Right lobe of liver (tissue), 6 donors: ENCODE data around the gene RPUSD1. TPM values are rescaled to one million over a fixed set of nuclear protein-coding genes. Genes with fewer than 3 reads are reported as not detected.
"Not testable (repeated sequence)": the region's sequence is repeated elsewhere in the genome, so short reads cannot be mapped to it uniquely, and the experiment has no call there.

Source experiments
- ATAC-seq, 4 donors: fragments of 200-7000 bp; cut with Tn5 transposase; one replicate each; pipeline ENCODE4 v1.9.1; 2020; ENCODE audit warnings: mild to moderate bottlenecking in 4 of 4, moderate library complexity in 4 of 4
- DNase-seq, 3 donors: peaks; one replicate each; pipeline ENCODE4 v3.0.0-alpha.2; 2020
- H3K27ac ChIP-seq, 3 donors: fragments of 200-600 bp; one replicate each; pipeline ENCODE4 v1.8.0; 2022
- H3K27me3 ChIP-seq, 2 donors: fragments of 200-600 bp; one replicate each; pipeline ENCODE4 v1.8.0; 2022
- H3K36me3 ChIP-seq, 4 donors: fragments of 200-600 bp; sonication (generic) in 1 of 4; one replicate each; pipeline versions ENCODE4 v1.5.1 to v1.8.0; 2017 to 2022; ENCODE audit warnings: control low read depth in 1 of 4
- H3K4me1 ChIP-seq, 4 donors: fragments of 200-600 bp; sonication (generic) in 1 of 4; one replicate each; pipeline versions ENCODE4 v1.5.1 to v1.8.0; 2017 to 2022; ENCODE audit warnings: control low read depth in 1 of 4
- H3K4me3 ChIP-seq, 3 donors: fragments of 200-600 bp; one replicate each; pipeline ENCODE4 v1.8.0; 2022
- H3K9me3 ChIP-seq, 4 donors: fragments of 200-600 bp; sonication (generic) in 1 of 4; one replicate each; pipeline versions ENCODE4 v1.5.1 to v1.8.0; 2017 to 2022; ENCODE audit warnings: control low read depth in 1 of 4
- POLR2A ChIP-seq: fragments of 450-650 bp; IDR thresholded peaks from one replicate; pipeline ENCODE4 v1.6.1; 2017; ENCODE audit warnings: antibody characterized with exemption, mild to moderate bottlenecking
- WGBS: methylation state at CpG from one replicate; pipeline ENCODE4 v1.1.6; 2018; ENCODE audit warnings: low coverage, low lambda C conversion rate; ENCODE audit not compliant: insufficient coverage; ENCODE audit errors: missing lambda C conversion rate; 5-methylcytosine and 5-hydroxymethylcytosine counted together
- intact Hi-C, 2 donors: fragments of 100-400 bp; cut with DNase I; formaldehyde crosslinking; loops; one replicate each; pipeline versions ENCODE4 v1.11.2 to v1.14.1; 2022
- total RNA-seq, 6 experiments: library from RNA; depleted of rRNA in 2 of 6; stranded (reverse); fragments of >200 nt in 2 of 6; fragmentation: NEBNext Ultra II Directional in 3 of 6; extraction: Animal tissue kit (Norgen Biotek cat#: 25700) in 3 of 6; gene quantifications; one replicate each; pipeline versions ENCODE4 v1.1.0 to v1.2.4, GENCODE V29; 2016 to 2023
- TF ChIP-seq, protein P1 (sequence below), 4 donors: fragments of 200-600 bp in 3 of 4; fragments of 450-650 bp in 1 of 4; IDR thresholded peaks; one replicate each; pipeline versions ENCODE4 v1.5.1 to v1.8.0; 2016 to 2022; ENCODE audit warnings: antibody characterized with exemption in 4 of 4, mild to moderate bottlenecking in 2 of 4
- donor health status: DM: no; HTN: yes; CAD: no.
- donor health status: DM: no; HTN: no; CAD: no.
- donor health status: DM: no; HTN: no; CAD: no.
- donor health status: DM: no; HTN: yes; CAD: no.
- donor health status: DM: no; HTN: yes; CAD: no.

Gene RPUSD1
- total RNA-seq, 6 experiments from 2014 or later, result 5.1 to 16.2 (median 6.6) TPM

GRCh38 chr16:820748-821147, 32.6 kb upstream of the RPUSD1 start:
- Histone ChIP-seq H3K27ac (no peak overlapping the region), H3K4me1 (no peaks in the 10 kb centered on the region), H3K9me3 (no peaks in the 10 kb centered on the region), H3K36me3 (no peaks in the 10 kb centered on the region), H3K4me3 (no peak overlapping the region), H3K27me3 (no peaks in the 10 kb centered on the region)
- intact Hi-C loops, result loop anchor here in 1 of 2 donors (10.0 kb wide), 1 partner anchor 214 kb away; no protein-coding TSS in a partner anchor
- no peak for ATAC-seq
- TF ChIP-seq POLR2A, result no peak
- TF ChIP-seq, protein P1, sequence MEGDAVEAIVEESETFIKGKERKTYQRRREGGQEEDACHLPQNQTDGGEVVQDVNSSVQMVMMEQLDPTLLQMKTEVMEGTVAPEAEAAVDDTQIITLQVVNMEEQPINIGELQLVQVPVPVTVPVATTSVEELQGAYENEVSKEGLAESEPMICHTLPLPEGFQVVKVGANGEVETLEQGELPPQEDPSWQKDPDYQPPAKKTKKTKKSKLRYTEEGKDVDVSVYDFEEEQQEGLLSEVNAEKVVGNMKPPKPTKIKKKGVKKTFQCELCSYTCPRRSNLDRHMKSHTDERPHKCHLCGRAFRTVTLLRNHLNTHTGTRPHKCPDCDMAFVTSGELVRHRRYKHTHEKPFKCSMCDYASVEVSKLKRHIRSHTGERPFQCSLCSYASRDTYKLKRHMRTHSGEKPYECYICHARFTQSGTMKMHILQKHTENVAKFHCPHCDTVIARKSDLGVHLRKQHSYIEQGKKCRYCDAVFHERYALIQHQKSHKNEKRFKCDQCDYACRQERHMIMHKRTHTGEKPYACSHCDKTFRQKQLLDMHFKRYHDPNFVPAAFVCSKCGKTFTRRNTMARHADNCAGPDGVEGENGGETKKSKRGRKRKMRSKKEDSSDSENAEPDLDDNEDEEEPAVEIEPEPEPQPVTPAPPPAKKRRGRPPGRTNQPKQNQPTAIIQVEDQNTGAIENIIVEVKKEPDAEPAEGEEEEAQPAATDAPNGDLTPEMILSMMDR (IDR thresholded peaks at IDR 0.05), result no peak
- no peak for DNase-seq
- WGBS, result 65% methylated on average over 10 of the region's 12 CpGs

- not testable (repeated sequence) for H3K4me1 ChIP-seq, H3K36me3 ChIP-seq, H3K4me3 ChIP-seq, DNase-seq, H3K27ac ChIP-seq, H3K9me3 ChIP-seq, ATAC-seq, H3K27me3 ChIP-seq
- whole genome bisulfite sequencing, result 61% methylated on average over 6 of the region's 10 CpGs
- intact Hi-C loops, result loop anchor here in 1 of 2 donors (10.0 kb wide), 1 partner anchor 215 kb away; no protein-coding TSS in a partner anchor
These were observed 31.8 kb upstream of the RPUSD1 start for GRCh38 chr16:820044-820408.

DNA sequence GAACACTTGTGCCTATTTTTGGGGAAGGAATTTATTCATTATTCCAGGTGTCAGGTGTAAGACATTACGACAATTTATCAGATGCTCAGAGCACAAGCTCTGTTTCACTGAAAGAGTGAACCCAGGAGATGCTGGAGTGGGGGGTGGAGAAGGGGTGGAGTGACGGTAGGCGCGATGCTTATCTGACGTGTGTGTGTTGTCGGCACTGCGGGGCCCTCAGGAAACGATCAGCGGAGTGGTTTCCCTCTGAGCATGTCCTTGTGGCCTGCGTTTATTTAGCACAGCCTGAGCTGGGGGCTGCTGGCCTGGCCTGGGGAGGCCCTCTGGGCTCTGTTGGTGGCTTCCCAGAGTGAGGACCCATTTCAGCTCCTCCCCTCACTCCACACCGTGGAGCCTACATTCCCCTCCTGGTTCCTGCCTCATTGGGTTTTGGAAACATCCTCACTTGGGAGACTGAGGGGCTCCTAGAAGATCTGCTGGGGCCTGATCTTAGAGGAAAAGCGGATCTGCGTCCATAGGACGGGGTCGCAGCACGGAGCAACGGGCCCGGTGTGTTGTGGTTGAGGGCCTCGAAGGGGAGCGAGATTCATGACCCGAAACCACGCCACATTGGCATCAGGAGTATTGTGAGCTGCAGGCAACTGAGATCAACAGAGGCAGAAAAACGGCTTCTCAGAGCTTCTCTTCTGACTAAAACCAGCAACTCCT, 31.3 kb upstream of the RPUSD1 start:
- intact Hi-C loops, result loop anchor here in 1 of 2 donors (10.0 kb wide), 1 partner anchor 215 kb away; no protein-coding TSS in a partner anchor
- no peak for ATAC-seq
- TF ChIP-seq, protein P1 (IDR thresholded peaks at IDR 0.05), result no peak
- TF ChIP-seq POLR2A, result no peak
- DNase-seq, result no peak
- Histone ChIP-seq H3K27ac (no peak overlapping the region), H3K4me3 (no peak overlapping the region), H3K27me3 (no peaks in the 10 kb centered on the region), H3K4me1 (no peaks in the 10 kb centered on the region), H3K36me3 (no peaks in the 10 kb centered on the region), H3K9me3 (no peaks in the 10 kb centered on the region)
- 37% methylated on average over 15 of the region's 23 CpGs for WGBS

GRCh38 chr16:818592-818991, 30.4 kb upstream of the RPUSD1 start:
- intact Hi-C loops, result no loop called here
- DNase-seq, result no peak

GRCh38 chr16:818132-818531, 30.0 kb upstream of the RPUSD1 start:
- TF ChIP-seq, protein P1 (IDR thresholded peaks at IDR 0.05), result no peak
- H3K9me3 ChIP-seq, result no peaks in the 10 kb centered on the region
- no peaks in the 10 kb centered on the region for H3K27me3 ChIP-seq
- ATAC-seq (no peak), DNase-seq (no peak)
- H3K4me3 ChIP-seq, result no peak overlapping the region
- no peaks in the 10 kb centered on the region for H3K36me3 ChIP-seq
- intact Hi-C loops, result no loop called here
- no peak overlapping the region for H3K27ac ChIP-seq
- WGBS, result no CpG with 5 or more reads among the region's 8 CpGs
- H3K4me1 ChIP-seq, result no peaks in the 10 kb centered on the region

More at GRCh38 chr16:818592-818991, 30.4 kb upstream of the RPUSD1 start:
- TF ChIP-seq POLR2A, result no peak
- TF ChIP-seq, protein P1 (IDR thresholded peaks at IDR 0.05), result no peak
- Histone ChIP-seq H3K9me3 (no peaks in the 10 kb centered on the region), H3K4me3 (no peak overlapping the region), H3K36me3 (no peaks in the 10 kb centered on the region), H3K27me3 (no peaks in the 10 kb centered on the region), H3K4me1 (no peaks in the 10 kb centered on the region), H3K27ac (no peak overlapping the region)
- WGBS, result 36% methylated on average over 2 of the region's 2 CpGs
- no peak for ATAC-seq
